Measurements from ENCODE around the gene CHST12.

GRCh38 chr7:2357165-2357564 is 46.2 kb upstream of the CHST12 start:
- no peak for TF ChIP-seq RAD21 (conservative IDR thresholded peaks at IDR 0.05 in 1 of 2, IDR thresholded peaks at IDR 0.05 in 1 of 2)
- no peak for TF ChIP-seq CEBPB (IDR thresholded peaks at IDR 0.05)
- TF ChIP-seq POLR2A (IDR thresholded peaks at IDR 0.05; ENCODE audit: low read length), result no peak
- no peak for TF ChIP-seq CTCF (IDR thresholded peaks at IDR 0.05)

Measured in A549 (cell line).